ENCODE data around the gene NINJ1. TPM values are rescaled to one million over a fixed set of nuclear protein-coding genes. Genes with fewer than 3 reads are reported as not detected.

Gene NINJ1
- total and polyA plus RNA-seq, 7 donors, result 28.9 to 116 (median 57.8) TPM

- 93 to 97% methylated on average over 4 of the region's 4 CpGs for WGBS, 2 donors
These were observed 48.4 kb downstream of the NINJ1 start for GRCh38 chr9:93085676-93086075.

GRCh38 chr9:93084471-93084881, 49.6 kb downstream of the NINJ1 start:
- 97 to 98% methylated on average over 6 of the region's 6 CpGs for WGBS, 2 donors
- H3K4me3 ChIP-seq, result no peak overlapping the region
- intact Hi-C loops (cut with DNase I), result no loop called here

More at GRCh38 chr9:93085676-93086075, 48.4 kb downstream of the NINJ1 start:
- H3K27ac ChIP-seq, result no peak overlapping the region
- H3K4me1 ChIP-seq, result no peaks in the 10 kb centered on the region
- no peak overlapping the region for H3K4me3 ChIP-seq
- TF ChIP-seq CTCF (IDR thresholded peaks at IDR 0.05) (no peak), POLR2AphosphoS5 (IDR thresholded peaks at IDR 0.05) (no peak), EP300 (IDR thresholded peaks at IDR 0.05) (no peak), POLR2A (IDR thresholded peaks at IDR 0.05) (no peak)
- H3K27me3 ChIP-seq, result no peaks in the 10 kb centered on the region
- H3K9me3 ChIP-seq, result no peaks in the 10 kb centered on the region
- intact Hi-C loops (cut with DNase I), result no loop called here
- no peaks in the 10 kb centered on the region for H3K36me3 ChIP-seq
- DNase-seq, result peak; percentile 33

GRCh38 chr9:93083592-93084470, 50.2 kb downstream of the NINJ1 start:
- Histone ChIP-seq H3K27me3 (no peaks in the 10 kb centered on the region), H3K27ac (no peak overlapping the region), H3K4me3 (no peak overlapping the region), H3K4me1 (no peaks in the 10 kb centered on the region), H3K36me3 (no peaks in the 10 kb centered on the region), H3K9me3 (no peaks in the 10 kb centered on the region)
- peak; percentile 49 for DNase-seq
- TF ChIP-seq POLR2A (IDR thresholded peaks at IDR 0.05) (no peak), CTCF (IDR thresholded peaks at IDR 0.05) (no peak), POLR2AphosphoS5 (IDR thresholded peaks at IDR 0.05) (no peak), EP300 (IDR thresholded peaks at IDR 0.05) (no peak)
- intact Hi-C loops (cut with DNase I), result no loop called here
- WGBS, 2 donors, result 82 to 84% methylated on average over 8 of the region's 8 CpGs

More at GRCh38 chr9:93084471-93084881, 49.6 kb downstream of the NINJ1 start:
- DNase-seq, result peak; percentile 50
- TF ChIP-seq EP300 (IDR thresholded peaks at IDR 0.05), result no peak
- TF ChIP-seq POLR2AphosphoS5 (IDR thresholded peaks at IDR 0.05), result no peak
- no peak for TF ChIP-seq CTCF (IDR thresholded peaks at IDR 0.05)
- no peak for TF ChIP-seq POLR2A (IDR thresholded peaks at IDR 0.05)
- H3K9me3 ChIP-seq, result no peaks in the 10 kb centered on the region
- H3K4me1 ChIP-seq, result no peaks in the 10 kb centered on the region
- H3K27me3 ChIP-seq, result no peaks in the 10 kb centered on the region
- H3K36me3 ChIP-seq, result no peaks in the 10 kb centered on the region
- H3K27ac ChIP-seq, result no peak overlapping the region

- no peak overlapping the region for H3K27ac ChIP-seq
- WGBS, 2 donors, result 59 to 83% methylated on average over 18 of the region's 18 CpGs
- no peaks in the 10 kb centered on the region for H3K36me3 ChIP-seq
- no peak overlapping the region for H3K4me3 ChIP-seq
- peak; percentile 46 for DNase-seq
- no peaks in the 10 kb centered on the region for H3K4me1 ChIP-seq
- no peak for TF ChIP-seq POLR2AphosphoS5 (IDR thresholded peaks at IDR 0.05)
- intact Hi-C loops (cut with DNase I), result no loop called here
- H3K27me3 ChIP-seq, result no peaks in the 10 kb centered on the region
- H3K9me3 ChIP-seq, result no peaks in the 10 kb centered on the region
These were observed 51.1 kb downstream of the NINJ1 start for GRCh38 chr9:93082841-93083411.

GRCh38 chr9:93081931-93082330, 52.1 kb downstream of the NINJ1 start:
- Histone ChIP-seq H3K4me3 (no peak overlapping the region), H3K36me3 (no peaks in the 10 kb centered on the region), H3K27me3 (no peaks in the 10 kb centered on the region), H3K9me3 (no peaks in the 10 kb centered on the region), H3K4me1 (no peaks in the 10 kb centered on the region), H3K27ac (no peak overlapping the region)
- WGBS, 2 donors, result 75 to 88% methylated on average over 3 of the region's 3 CpGs
- TF ChIP-seq POLR2AphosphoS5 (IDR thresholded peaks at IDR 0.05), result no peak
- TF ChIP-seq POLR2A (IDR thresholded peaks at IDR 0.05), result no peak
- no peak for TF ChIP-seq EP300 (IDR thresholded peaks at IDR 0.05)
- no peak for TF ChIP-seq CTCF (IDR thresholded peaks at IDR 0.05)
- peak; percentile 7 for DNase-seq
- intact Hi-C loops (cut with DNase I), result no loop called here
